ENCODE measurements around the gene RALGPS1. TPM values are rescaled to one million over a fixed set of nuclear protein-coding genes. Genes with fewer than 3 reads are reported as not detected.

Gene RALGPS1
- total RNA-seq, 2 donors from 2014 or later, result 9.3 to 12.6 TPM

DNA sequence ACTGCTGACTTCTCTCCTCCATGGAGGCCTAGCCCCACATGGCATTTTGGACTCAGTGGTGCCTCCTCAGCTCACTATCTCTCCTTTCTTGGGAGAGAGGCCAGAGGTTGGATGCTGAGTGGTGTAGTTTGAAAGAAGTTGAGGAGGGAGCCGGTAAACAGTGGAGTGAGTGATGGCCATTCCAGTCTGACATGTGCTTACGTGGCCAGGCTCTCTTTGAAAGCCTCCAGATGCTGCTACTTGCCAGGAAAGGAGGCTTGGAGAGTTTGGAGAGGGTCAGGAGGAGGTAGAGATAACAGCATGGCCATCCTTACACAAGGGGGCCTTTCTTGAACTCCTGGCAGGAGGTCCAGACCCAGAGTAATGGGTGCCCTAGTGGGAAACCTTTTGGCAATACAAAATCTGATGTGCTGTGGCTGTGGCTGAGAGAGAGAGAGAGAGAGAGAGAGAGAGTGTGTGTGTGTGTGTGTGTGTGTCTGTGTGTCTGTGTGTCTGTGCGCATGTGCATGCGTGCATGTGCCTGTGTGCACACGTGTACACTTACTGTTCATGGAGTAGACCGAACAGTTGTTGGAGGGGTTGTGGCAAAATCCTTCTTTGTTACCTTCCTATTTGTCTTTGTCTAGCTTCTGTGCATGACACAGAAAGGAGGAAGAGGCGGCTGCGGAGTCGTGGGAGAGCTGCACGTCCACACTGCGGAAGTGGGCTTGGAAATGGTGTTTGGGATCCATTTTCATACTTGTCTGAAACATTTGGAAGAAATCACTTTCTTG, 37.8 kb downstream of the RALGPS1 start:
- ATAC-seq (no peak), DNase-seq (no peak)
- Mint-ChIP-seq H3K4me1 (peaks cover 14% of the 10 kb centered on the region), H3K27ac (no peak overlapping the region), H3K4me3 (peak overlapping the region; percentile 28), H3K36me3 (ENCODE audit: low read depth) (peaks cover 3% of the 10 kb centered on the region), H3K27me3 (peaks cover 6% of the 10 kb centered on the region)
- H3K9me3 ChIP-seq (ENCODE audit: control insufficient read depth, low read length, poor library complexity, severe bottlenecking), result no peaks in the 10 kb centered on the region

- Mint-ChIP-seq H3K27ac (no peak overlapping the region), H3K27me3 (peaks cover 6% of the 10 kb centered on the region), H3K4me3 (no peak overlapping the region), H3K36me3 (ENCODE audit: low read depth) (peaks cover 3% of the 10 kb centered on the region), H3K4me1 (peaks cover 12% of the 10 kb centered on the region)
- no peak for ATAC-seq
- no peak for DNase-seq
- H3K9me3 ChIP-seq (ENCODE audit: control insufficient read depth, low read length, poor library complexity, severe bottlenecking), result no peaks in the 10 kb centered on the region
Measured at GRCh38 chr9:126953041-126953809, 38.6 kb downstream of the RALGPS1 start.

GRCh38 chr9:126955811-126956210, 41.2 kb downstream of the RALGPS1 start:
- Mint-ChIP-seq H3K36me3 (ENCODE audit: low read depth) (peaks cover 3% of the 10 kb centered on the region), H3K4me3 (no peak overlapping the region), H3K4me1 (peaks cover 22% of the 10 kb centered on the region), H3K27ac (no peak overlapping the region), H3K27me3 (peaks cover 6% of the 10 kb centered on the region)
- ATAC-seq (no peak), DNase-seq (no peak)
- no peaks in the 10 kb centered on the region for H3K9me3 ChIP-seq (ENCODE audit: control insufficient read depth, low read length, poor library complexity, severe bottlenecking)

- H3K4me3 Mint-ChIP-seq, result no peak overlapping the region
- ATAC-seq (no peak), DNase-seq (no peak)
- no peaks in the 10 kb centered on the region for H3K9me3 ChIP-seq (ENCODE audit: control insufficient read depth, low read length, poor library complexity, severe bottlenecking)
- peaks cover 6% of the 10 kb centered on the region for H3K27me3 Mint-ChIP-seq
- H3K4me1 Mint-ChIP-seq, result peaks cover 25% of the 10 kb centered on the region
- H3K36me3 Mint-ChIP-seq (ENCODE audit: low read depth), result peaks cover 3% of the 10 kb centered on the region
- peak overlapping the region; percentile 83 for H3K27ac Mint-ChIP-seq
Measured at GRCh38 chr9:126956917-126957686, 42.5 kb downstream of the RALGPS1 start.

- Mint-ChIP-seq H3K4me3 (no peak overlapping the region), H3K4me1 (peaks cover 19% of the 10 kb centered on the region), H3K27me3 (peaks cover under 1% of the 10 kb centered on the region), H3K36me3 (ENCODE audit: low read depth) (no peaks in the 10 kb centered on the region), H3K27ac (no peak overlapping the region)
- DNase-seq (no peak), ATAC-seq (no peak)
- H3K9me3 ChIP-seq (ENCODE audit: control insufficient read depth, low read length, poor library complexity, severe bottlenecking), result no peaks in the 10 kb centered on the region
Measured at GRCh38 chr9:126957687-126958053, 43.1 kb downstream of the RALGPS1 start.

- Mint-ChIP-seq H3K4me3 (no peak overlapping the region), H3K4me1 (peaks cover 15% of the 10 kb centered on the region), H3K27me3 (no peaks in the 10 kb centered on the region), H3K36me3 (ENCODE audit: low read depth) (no peaks in the 10 kb centered on the region), H3K27ac (no peak overlapping the region)
- H3K9me3 ChIP-seq (ENCODE audit: control insufficient read depth, low read length, poor library complexity, severe bottlenecking), result no peaks in the 10 kb centered on the region
- DNase-seq, result no peak
- ATAC-seq, result no peak
Measured at GRCh38 chr9:126959336-126959735, 44.8 kb downstream of the RALGPS1 start.

GRCh38 chr9:126959917-126960316, 45.3 kb downstream of the RALGPS1 start:
- no peak overlapping the region for H3K4me3 Mint-ChIP-seq
- no peaks in the 10 kb centered on the region for H3K9me3 ChIP-seq (ENCODE audit: control insufficient read depth, low read length, poor library complexity, severe bottlenecking)
- H3K36me3 Mint-ChIP-seq (ENCODE audit: low read depth), result no peaks in the 10 kb centered on the region
- ATAC-seq (no peak), DNase-seq (no peak)
- peaks cover 15% of the 10 kb centered on the region for H3K4me1 Mint-ChIP-seq
- no peak overlapping the region for H3K27ac Mint-ChIP-seq
- no peaks in the 10 kb centered on the region for H3K27me3 Mint-ChIP-seq

GRCh38 chr9:126962336-126962735, 47.8 kb downstream of the RALGPS1 start:
- ATAC-seq (no peak), DNase-seq (no peak)
- Mint-ChIP-seq H3K4me3 (no peak overlapping the region), H3K27ac (no peak overlapping the region), H3K4me1 (peaks cover 20% of the 10 kb centered on the region), H3K27me3 (no peaks in the 10 kb centered on the region), H3K36me3 (ENCODE audit: low read depth) (peaks cover 3% of the 10 kb centered on the region)
- H3K9me3 ChIP-seq (ENCODE audit: control insufficient read depth, low read length, poor library complexity, severe bottlenecking), result no peaks in the 10 kb centered on the region

- peaks cover 12% of the 10 kb centered on the region for H3K4me1 Mint-ChIP-seq
- H3K27ac Mint-ChIP-seq, result no peak overlapping the region
- no peak for DNase-seq
- peaks cover 3% of the 10 kb centered on the region for H3K36me3 Mint-ChIP-seq (ENCODE audit: low read depth)
- H3K9me3 ChIP-seq (ENCODE audit: control insufficient read depth, low read length, poor library complexity, severe bottlenecking), result no peaks in the 10 kb centered on the region
- H3K27me3 Mint-ChIP-seq, result no peaks in the 10 kb centered on the region
- no peak for ATAC-seq
- H3K4me3 Mint-ChIP-seq, result no peak overlapping the region
Measured at GRCh38 chr9:126965077-126965476, 50.5 kb downstream of the RALGPS1 start.

DNA sequence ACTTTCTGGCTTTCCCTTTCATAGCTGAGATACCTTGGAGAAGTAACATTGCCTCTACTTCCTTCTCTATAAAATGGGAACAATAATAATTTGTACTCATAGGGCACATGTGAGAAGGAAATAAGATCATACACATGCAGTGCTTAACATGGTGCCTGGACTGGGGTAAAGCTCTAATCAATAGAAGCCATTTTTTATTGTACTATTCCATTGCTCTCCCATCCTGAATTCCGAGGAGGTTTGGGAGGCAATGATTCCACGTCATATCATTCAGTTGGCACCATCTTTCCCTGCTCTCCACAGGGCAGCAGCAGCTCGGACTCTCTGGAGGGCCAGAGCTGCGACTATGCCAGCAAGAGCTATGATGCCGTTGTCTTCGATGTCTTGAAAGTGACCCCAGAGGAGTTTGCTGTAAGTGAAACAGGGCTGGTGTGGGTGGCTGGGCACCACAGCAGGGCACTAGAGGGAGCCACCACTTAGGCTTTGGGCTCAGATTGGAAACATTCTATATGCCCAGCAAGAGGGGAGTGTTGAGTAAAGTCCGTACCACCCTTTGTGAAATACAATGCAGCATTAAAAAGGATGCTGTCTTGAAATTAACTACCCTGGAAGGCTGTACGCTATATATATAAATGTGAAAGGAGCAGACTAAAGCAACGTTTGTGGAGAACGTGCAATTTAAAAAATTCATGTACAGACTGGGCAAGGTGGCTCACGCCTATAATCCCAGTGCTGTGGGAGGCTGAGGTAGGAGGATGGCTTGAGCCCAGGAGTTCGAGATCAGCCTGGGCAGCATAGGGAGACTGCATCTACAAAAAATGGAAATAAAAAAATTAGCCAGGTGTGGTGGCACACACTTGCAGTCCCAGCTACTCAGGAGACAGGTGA, 51.2 kb downstream of the RALGPS1 start:
- no peaks in the 10 kb centered on the region for H3K9me3 ChIP-seq (ENCODE audit: control insufficient read depth, low read length, poor library complexity, severe bottlenecking)
- Mint-ChIP-seq H3K4me1 (peaks cover 19% of the 10 kb centered on the region), H3K36me3 (ENCODE audit: low read depth) (peaks cover 3% of the 10 kb centered on the region), H3K27ac (no peak overlapping the region), H3K4me3 (no peak overlapping the region), H3K27me3 (no peaks in the 10 kb centered on the region)
- DNase-seq, result peak in 1 of 3 donors; percentile 17
- ATAC-seq, result peak; percentile 74

- H3K9me3 ChIP-seq (ENCODE audit: control insufficient read depth, low read length, poor library complexity, severe bottlenecking), result no peaks in the 10 kb centered on the region
- Mint-ChIP-seq H3K27me3 (no peaks in the 10 kb centered on the region), H3K4me3 (no peak overlapping the region), H3K27ac (peak overlapping the region; percentile 32), H3K36me3 (ENCODE audit: low read depth) (peaks cover 5% of the 10 kb centered on the region), H3K4me1 (peaks cover 14% of the 10 kb centered on the region)
- ATAC-seq (no peak), DNase-seq (no peak)
Measured at GRCh38 chr9:126971261-126971660, 56.7 kb downstream of the RALGPS1 start.

DNA sequence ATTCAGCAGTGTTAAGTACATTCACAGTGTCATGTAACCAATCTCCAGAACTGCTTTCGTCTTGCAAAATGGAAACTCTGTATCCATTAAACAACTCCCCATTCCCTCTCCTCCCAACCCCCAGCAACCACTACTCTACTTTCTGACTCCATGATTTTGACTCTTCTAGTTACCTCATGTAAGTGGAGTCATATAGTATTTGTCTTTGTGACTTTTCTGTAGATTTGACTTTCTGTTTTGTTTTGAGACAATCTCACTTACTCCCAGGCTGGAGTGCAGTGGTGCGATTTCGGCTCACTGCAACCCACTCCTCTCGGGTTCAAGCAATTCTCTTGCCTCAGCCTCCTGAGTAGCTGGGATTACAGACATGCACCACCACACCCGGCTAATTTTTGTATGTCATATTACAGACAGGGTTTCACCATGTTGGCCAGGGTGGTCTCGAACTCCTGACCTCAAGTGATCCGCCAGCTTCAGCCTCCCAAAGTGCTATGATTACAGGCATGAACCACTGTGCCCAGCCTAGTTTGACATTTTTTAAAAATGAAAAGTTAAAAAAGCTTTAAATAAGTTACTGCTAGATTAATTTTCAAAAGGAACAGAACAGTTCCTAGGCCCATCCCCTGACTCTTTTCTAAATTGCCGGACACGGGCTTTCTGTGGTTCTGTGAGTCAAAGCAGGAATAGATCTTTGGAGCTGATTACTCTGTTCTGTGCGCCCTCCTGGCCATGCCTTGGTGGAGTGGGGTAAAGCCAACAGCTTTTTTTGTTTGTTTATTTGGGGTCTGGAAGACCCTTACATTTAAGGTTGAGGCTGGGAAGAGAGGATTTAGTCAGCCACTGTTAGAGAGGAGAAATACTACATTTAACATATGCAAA, 59.3 kb downstream of the RALGPS1 start:
- Mint-ChIP-seq H3K4me3 (no peak overlapping the region), H3K27me3 (no peaks in the 10 kb centered on the region), H3K4me1 (peaks cover 15% of the 10 kb centered on the region), H3K27ac (peak overlapping the region; percentile 29), H3K36me3 (ENCODE audit: low read depth) (peaks cover 3% of the 10 kb centered on the region)
- ATAC-seq (no peak), DNase-seq (no peak)
- no peaks in the 10 kb centered on the region for H3K9me3 ChIP-seq (ENCODE audit: control insufficient read depth, low read length, poor library complexity, severe bottlenecking)

Data from T-helper 17 cell (primary cell).